Measurements from ENCODE around the gene KHDC3L. TPM values are rescaled to one million over a fixed set of nuclear protein-coding genes. Genes with fewer than 3 reads are reported as not detected.

KHDC3L gene
- polyA plus RNA-seq, 3 donors: not detected

DNA sequence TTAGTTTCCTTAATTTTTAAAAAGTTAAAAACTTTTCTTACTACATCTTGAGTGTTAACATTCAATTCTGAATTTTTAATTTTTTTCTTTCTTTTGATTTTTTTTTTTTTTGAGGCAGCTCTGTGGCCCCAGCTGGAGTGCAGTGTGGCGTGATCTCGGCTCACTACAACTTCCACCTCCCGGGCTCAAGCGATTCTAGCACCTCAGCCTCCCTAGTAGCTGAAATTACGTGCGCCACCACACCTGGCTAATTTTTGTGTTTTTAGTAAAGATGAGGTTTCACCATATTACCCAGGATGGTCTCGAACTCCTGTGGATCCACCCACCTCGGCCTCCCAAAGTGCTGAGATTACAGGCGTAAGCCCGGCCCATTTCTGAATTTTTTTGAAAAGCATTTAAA, 33.4 kb downstream of the KHDC3L start:
- WGBS (ENCODE audit: insufficient coverage): 100% methylated on average over 1 of the region's 10 CpGs
- peaks cover 8% of the 10 kb centered on the region for H3K4me1 Mint-ChIP-seq

DNA sequence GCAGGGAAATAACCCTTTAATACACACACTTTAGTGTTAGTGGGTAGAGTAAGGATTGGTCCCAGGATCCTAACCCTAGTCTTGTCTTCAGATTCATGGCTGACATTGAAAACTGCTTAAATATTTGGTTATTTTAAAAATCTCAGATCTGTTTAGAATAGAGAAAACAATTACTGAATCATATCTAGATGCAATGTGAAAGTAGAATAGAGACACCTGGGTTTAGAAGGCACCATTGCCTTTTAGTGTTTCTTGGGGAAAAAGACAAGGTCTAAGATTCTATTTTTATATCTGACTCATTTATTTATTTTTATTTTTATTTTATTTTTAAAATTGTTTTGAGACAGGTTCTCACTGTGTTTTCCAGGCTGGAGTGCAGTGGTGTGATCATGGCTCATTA, 38.2 kb downstream of the KHDC3L start:
- no peak overlapping the region for H3K27ac ChIP-seq (ENCODE audit: low read depth in 1 of 2, low read length in 2 of 2)

More for the DNA sequence above, 33.4 kb downstream of the KHDC3L start:
- peaks cover 0 to 11% of the 10 kb centered on the region in 2 donors for H3K9me3 ChIP-seq (replicated peaks in 1 of 2; ENCODE audit: control insufficient read depth in 1 of 2, insufficient read depth in 1 of 2, low read length in 2 of 2)
- no peaks in the 10 kb centered on the region for H3K36me3 ChIP-seq (replicated peaks in 1 of 2; ENCODE audit: control insufficient read depth in 1 of 2, insufficient read depth in 2 of 2, low read length in 2 of 2)
- no peak overlapping the region for H3K4me3 ChIP-seq (replicated peaks in 1 of 3; ENCODE audit: low read depth in 2 of 3, low read length in 3 of 3)
- H3K9ac ChIP-seq (ENCODE audit: insufficient read depth, low read length, poor library complexity, severe bottlenecking): no peak overlapping the region
- TF ChIP-seq, protein P1, sequence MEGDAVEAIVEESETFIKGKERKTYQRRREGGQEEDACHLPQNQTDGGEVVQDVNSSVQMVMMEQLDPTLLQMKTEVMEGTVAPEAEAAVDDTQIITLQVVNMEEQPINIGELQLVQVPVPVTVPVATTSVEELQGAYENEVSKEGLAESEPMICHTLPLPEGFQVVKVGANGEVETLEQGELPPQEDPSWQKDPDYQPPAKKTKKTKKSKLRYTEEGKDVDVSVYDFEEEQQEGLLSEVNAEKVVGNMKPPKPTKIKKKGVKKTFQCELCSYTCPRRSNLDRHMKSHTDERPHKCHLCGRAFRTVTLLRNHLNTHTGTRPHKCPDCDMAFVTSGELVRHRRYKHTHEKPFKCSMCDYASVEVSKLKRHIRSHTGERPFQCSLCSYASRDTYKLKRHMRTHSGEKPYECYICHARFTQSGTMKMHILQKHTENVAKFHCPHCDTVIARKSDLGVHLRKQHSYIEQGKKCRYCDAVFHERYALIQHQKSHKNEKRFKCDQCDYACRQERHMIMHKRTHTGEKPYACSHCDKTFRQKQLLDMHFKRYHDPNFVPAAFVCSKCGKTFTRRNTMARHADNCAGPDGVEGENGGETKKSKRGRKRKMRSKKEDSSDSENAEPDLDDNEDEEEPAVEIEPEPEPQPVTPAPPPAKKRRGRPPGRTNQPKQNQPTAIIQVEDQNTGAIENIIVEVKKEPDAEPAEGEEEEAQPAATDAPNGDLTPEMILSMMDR (IDR thresholded peaks at IDR 0.05): no peak
- H3K27ac ChIP-seq (ENCODE audit: low read depth in 1 of 2, low read length in 2 of 2): no peak overlapping the region
- no peak overlapping the region for H2AFZ ChIP-seq (ENCODE audit: insufficient read depth, low read depth, low read length, poor library complexity, severe bottlenecking)
- no peaks in the 10 kb centered on the region for H3K79me2 ChIP-seq (ENCODE audit: insufficient read depth, low read length)
- intact Hi-C loops (cut with micrococcal nuclease): no loop called here
- H3K4me3 Mint-ChIP-seq: no peak overlapping the region
- H4K20me1 ChIP-seq (ENCODE audit: insufficient read depth, low read length): no peaks in the 10 kb centered on the region
- peaks cover 0 to 8% (median 5%) of the 10 kb centered on the region in 7 donors for H3K9me3 Mint-ChIP-seq
- peaks cover 0 to 2% (median 0%) of the 10 kb centered on the region in 3 donors for H3K27me3 Mint-ChIP-seq (ENCODE audit: low read depth in 3 of 3)
- no peak overlapping the region for H3K4me2 ChIP-seq (replicated peaks; ENCODE audit: extremely low read depth, low read length, poor library complexity, severe bottlenecking)
- no peak overlapping the region for H3K27ac Mint-ChIP-seq
- H3K4me1 ChIP-seq (ENCODE audit: control insufficient read depth in 1 of 2, insufficient read depth in 2 of 2, low read length in 2 of 2): no peaks in the 10 kb centered on the region
- no peak for DNase-seq
- no peaks in the 10 kb centered on the region for H3K36me3 Mint-ChIP-seq
- no peaks in the 10 kb centered on the region for H3K27me3 ChIP-seq (ENCODE audit: control insufficient read depth in 2 of 2, insufficient read depth in 2 of 2, low read length in 2 of 2)

More for the DNA sequence above, 38.2 kb downstream of the KHDC3L start:
- no peaks in the 10 kb centered on the region for H4K20me1 ChIP-seq (ENCODE audit: insufficient read depth, low read length)
- TF ChIP-seq, protein P1 (IDR thresholded peaks at IDR 0.05): no peak
- no peaks in the 10 kb centered on the region for H3K4me1 Mint-ChIP-seq
- no peak overlapping the region for H3K4me3 ChIP-seq (replicated peaks in 1 of 3; ENCODE audit: low read depth in 2 of 3, low read length in 3 of 3)
- no peak overlapping the region for H3K27ac Mint-ChIP-seq
- no peaks in the 10 kb centered on the region for H3K79me2 ChIP-seq (ENCODE audit: insufficient read depth, low read length)
- DNase-seq: no peak
- H3K4me3 Mint-ChIP-seq: no peak overlapping the region
- intact Hi-C loops (cut with micrococcal nuclease): no loop called here
- H3K9me3 Mint-ChIP-seq: no peaks in the 10 kb centered on the region
- no peaks in the 10 kb centered on the region for H3K4me1 ChIP-seq (ENCODE audit: control insufficient read depth in 1 of 2, insufficient read depth in 2 of 2, low read length in 2 of 2)
- no peak overlapping the region for H3K4me2 ChIP-seq (replicated peaks; ENCODE audit: extremely low read depth, low read length, poor library complexity, severe bottlenecking)
- H2AFZ ChIP-seq (ENCODE audit: insufficient read depth, low read depth, low read length, poor library complexity, severe bottlenecking): no peak overlapping the region
- H3K27me3 Mint-ChIP-seq (ENCODE audit: low read depth in 3 of 3): peaks cover 0 to 2% (median 0%) of the 10 kb centered on the region in 3 donors
- H3K27me3 ChIP-seq (ENCODE audit: control insufficient read depth in 2 of 2, insufficient read depth in 2 of 2, low read length in 2 of 2): no peaks in the 10 kb centered on the region
- H3K9me3 ChIP-seq (replicated peaks in 1 of 2; ENCODE audit: control insufficient read depth in 1 of 2, insufficient read depth in 1 of 2, low read length in 2 of 2): no peaks in the 10 kb centered on the region
- no peaks in the 10 kb centered on the region for H3K36me3 ChIP-seq (replicated peaks in 1 of 2; ENCODE audit: control insufficient read depth in 1 of 2, insufficient read depth in 2 of 2, low read length in 2 of 2)
- H3K36me3 Mint-ChIP-seq: peaks cover 0 to 3% of the 10 kb centered on the region in 2 donors
- H3K9ac ChIP-seq (ENCODE audit: insufficient read depth, low read length, poor library complexity, severe bottlenecking): no peak overlapping the region
